GM06990 (cell line): Measurements from ENCODE around the gene HSPA9.

Experiments used
- DNase-seq: peaks from one replicate; pipeline ENCODE4 v3.0.0-alpha.2; 2011; ENCODE audit not compliant: insufficient read length; ENCODE audit errors: extremely low read depth
- H3K27me3 ChIP-seq: replicated peaks from 2 replicates; pipeline ENCODE4 v1.6.0; 2011; ENCODE audit warnings: low read length; ENCODE audit not compliant: control insufficient read depth, insufficient read depth
- H3K36me3 ChIP-seq: 2 replicates; pipeline ENCODE4 v1.5.1; 2011; ENCODE audit warnings: low read length; ENCODE audit not compliant: control insufficient read depth, insufficient read depth
- H3K4me3 ChIP-seq: replicated peaks from 2 replicates; pipeline ENCODE4 v1.5.1; 2011; ENCODE audit warnings: low read depth, mild to moderate bottlenecking, control low read depth, low read length
- TF ChIP-seq, protein P1 (sequence below): IDR thresholded peaks from 2 replicates; pipeline ENCODE4 v1.5.1; 2011; ENCODE audit warnings: low read length, control low read depth, mild to moderate bottlenecking, inconsistent platforms; ENCODE audit not compliant: insufficient read depth, poor library complexity, severe bottlenecking

The HSPA9 gene

DNA sequence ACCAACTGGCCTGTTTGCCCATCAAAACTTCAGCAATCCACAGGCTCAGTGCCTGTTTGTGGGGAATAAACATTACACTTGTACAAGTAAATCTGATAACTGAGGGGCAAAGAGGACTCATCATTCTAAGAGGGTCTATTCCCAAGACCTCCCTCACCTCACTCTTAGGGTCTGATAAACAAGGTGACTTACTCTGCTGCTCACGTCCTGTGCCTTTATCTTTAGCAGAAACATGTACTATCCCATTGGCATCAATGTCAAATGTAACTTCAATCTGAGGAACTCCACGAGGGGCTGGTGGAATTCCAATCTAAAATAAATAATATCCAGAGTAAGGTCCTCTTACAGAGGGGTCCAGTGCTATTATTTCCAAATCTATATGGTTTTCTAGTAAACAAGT, 17.5 kb downstream of the HSPA9 start:
- Histone ChIP-seq H3K4me3 (no peak overlapping the region), H3K27me3 (no peaks in the 10 kb centered on the region), H3K36me3 (peaks cover 33% of the 10 kb centered on the region)
- TF ChIP-seq, protein P1, sequence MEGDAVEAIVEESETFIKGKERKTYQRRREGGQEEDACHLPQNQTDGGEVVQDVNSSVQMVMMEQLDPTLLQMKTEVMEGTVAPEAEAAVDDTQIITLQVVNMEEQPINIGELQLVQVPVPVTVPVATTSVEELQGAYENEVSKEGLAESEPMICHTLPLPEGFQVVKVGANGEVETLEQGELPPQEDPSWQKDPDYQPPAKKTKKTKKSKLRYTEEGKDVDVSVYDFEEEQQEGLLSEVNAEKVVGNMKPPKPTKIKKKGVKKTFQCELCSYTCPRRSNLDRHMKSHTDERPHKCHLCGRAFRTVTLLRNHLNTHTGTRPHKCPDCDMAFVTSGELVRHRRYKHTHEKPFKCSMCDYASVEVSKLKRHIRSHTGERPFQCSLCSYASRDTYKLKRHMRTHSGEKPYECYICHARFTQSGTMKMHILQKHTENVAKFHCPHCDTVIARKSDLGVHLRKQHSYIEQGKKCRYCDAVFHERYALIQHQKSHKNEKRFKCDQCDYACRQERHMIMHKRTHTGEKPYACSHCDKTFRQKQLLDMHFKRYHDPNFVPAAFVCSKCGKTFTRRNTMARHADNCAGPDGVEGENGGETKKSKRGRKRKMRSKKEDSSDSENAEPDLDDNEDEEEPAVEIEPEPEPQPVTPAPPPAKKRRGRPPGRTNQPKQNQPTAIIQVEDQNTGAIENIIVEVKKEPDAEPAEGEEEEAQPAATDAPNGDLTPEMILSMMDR, result no peak
- no peak for DNase-seq

DNA sequence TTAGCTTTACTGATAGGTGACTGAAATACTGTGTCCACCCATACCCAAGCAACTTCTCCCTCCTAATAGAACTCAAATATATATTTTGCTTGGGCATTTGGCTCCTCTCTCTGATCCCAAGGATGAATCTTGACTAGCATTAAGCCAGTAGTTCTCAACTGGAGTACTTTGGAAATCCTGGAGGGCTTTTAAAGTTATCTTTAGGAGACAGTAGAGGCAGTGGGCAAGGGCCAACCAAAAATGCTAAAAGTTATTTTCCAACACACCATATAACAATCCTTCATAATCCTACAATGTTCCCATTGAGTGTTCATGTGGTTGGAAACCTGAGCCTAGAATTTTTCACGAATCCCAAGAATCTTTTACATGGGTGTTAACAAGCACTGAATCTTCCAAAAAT, 21.1 kb downstream of the HSPA9 start:
- DNase-seq, result no peak
- TF ChIP-seq, protein P1, result no peak
- Histone ChIP-seq H3K27me3 (no peaks in the 10 kb centered on the region), H3K36me3 (peaks cover 26% of the 10 kb centered on the region), H3K4me3 (no peak overlapping the region)

DNA sequence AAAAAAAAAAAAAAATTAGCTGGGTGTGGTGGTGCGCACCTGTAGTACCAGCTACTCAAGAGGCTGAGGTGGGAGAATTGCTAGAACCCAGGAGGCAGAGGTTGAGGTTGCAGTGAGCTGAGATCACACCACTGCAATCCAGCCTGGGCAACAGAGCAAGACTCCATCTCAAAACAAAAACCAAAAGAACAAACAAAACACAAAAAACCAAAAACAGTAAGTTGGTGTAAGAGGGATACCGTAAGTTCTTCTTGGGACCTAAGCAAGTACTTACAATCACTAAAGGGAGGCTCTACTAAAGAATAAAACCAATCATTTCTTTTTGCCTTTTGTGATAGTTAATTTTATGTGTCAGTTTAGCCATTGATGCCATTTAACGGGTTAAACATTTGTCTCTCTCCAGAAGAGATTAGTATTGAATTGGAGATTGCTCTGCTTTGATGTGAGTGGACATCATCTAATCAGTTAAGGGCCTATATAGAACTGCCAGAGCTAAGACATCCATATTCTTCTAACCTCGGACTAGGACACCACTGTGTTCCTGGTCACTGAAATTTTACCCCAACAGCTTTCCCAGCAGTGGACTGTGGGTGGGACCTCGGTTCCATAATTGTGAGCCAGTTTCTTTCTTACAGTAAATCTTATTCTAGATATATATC, 21.6 kb downstream of the HSPA9 start:
- Histone ChIP-seq H3K4me3 (no peak overlapping the region), H3K27me3 (no peaks in the 10 kb centered on the region), H3K36me3 (peaks cover 20% of the 10 kb centered on the region)
- TF ChIP-seq, protein P1, result no peak
- DNase-seq, result no peak

DNA sequence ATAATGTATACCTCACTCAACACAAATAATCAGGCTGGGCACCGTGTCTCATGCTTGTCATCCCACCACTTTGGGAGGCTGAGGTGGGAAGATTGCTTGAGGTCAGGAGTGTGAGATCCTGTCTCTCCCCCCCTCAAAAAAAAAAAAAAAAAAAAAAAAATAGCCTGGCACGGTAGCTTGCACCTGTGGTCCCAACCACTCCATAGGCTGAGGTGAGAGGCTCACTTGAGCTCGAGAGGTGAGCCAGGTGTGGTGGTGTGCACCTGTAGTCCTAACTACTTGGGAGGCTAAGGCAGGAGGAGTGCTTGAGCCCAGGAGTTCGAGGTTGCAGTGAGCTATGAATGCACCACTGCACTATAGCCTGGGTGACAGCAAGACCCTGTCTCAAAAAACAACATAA, 22.5 kb downstream of the HSPA9 start:
- Histone ChIP-seq H3K4me3 (no peak overlapping the region), H3K36me3 (peaks cover 18% of the 10 kb centered on the region), H3K27me3 (no peaks in the 10 kb centered on the region)
- TF ChIP-seq, protein P1, result no peak
- no peak for DNase-seq

DNA sequence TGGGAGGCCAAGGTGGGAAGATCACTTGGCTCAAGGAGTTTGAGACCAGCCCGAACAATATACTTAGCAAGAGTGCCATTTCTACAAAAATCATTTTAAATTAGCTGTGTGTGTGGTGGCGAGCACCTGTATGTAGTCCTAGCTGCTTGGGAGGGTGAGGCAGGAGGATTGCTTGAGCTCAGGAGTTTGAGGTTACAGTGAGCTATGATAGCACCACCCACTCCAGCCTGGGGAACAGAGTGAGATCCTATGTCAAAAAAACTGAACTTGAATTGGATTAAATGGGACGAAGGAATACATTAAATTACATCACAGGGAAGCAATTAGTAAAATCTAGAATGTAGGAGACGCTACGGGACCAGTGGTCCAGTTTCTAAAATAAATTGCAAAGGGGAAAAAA, 25.8 kb downstream of the HSPA9 start:
- TF ChIP-seq, protein P1, result no peak

More for the DNA sequence above, 25.8 kb downstream of the HSPA9 start:
- H3K27me3 ChIP-seq, result no peaks in the 10 kb centered on the region
- H3K4me3 ChIP-seq, result no peak overlapping the region
- no peak for DNase-seq
- peaks cover 6% of the 10 kb centered on the region for H3K36me3 ChIP-seq
